ENCODE data around the gene C22orf23.
A peak's percentile ranks its signal among the peaks of the same experiment; 100 is the strongest.

Gene C22orf23

DNA sequence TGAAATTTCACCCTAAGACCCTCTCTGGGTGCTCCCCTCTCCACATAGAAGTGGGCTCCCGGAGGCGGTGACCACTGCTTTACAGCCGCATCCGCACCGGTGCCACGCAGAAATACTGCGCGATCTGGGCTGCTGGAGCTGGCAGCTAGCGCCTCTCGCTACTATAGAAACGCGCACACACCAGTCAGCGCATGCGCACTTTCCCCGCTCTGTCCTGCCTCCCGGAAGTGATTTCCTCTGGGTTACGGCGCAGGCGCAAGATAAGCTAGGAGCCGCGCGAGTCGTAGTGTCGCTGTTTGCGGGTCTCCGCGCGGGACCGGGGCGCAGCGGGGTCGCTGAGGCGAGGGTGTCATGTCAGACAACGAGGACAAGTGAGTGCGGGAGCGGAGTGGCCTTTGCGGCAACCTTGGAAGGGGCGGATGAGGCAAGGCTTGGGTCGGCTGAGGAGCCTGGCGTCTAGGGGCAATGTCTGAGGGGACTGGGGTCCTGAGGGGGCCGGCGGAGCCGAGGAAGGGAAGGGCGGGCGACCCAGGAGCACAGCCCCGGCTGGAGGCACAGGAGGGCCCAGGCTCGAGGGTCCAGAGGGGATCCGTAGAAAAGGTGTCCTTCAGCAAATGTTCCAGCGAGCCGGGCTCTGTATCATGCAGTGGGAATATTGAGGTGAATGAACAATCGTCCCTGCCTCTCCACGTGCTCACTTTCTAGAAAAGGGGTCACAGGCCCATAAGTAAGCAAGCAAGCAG, at the start of gene C22orf23, which contains the start of gene POLR2F:
TSS of gene C22orf23 (minus strand) at position 165 of the 743 bp plus-strand sequence. CDS start 452 bp downstream, outside the sequence.
TSS of gene POLR2F (plus strand) at position 263 of the 743 bp plus-strand sequence. CDS start at position 352, 89 bp downstream.
- peak; percentile 98 for DNase-seq
- H3K4me3 Mint-ChIP-seq: peak within 1 kb of the TSS; percentile 96
- H3K4me1 Mint-ChIP-seq: peaks cover 29% of the 10 kb centered on the region
- H3K36me3 Mint-ChIP-seq: peaks cover 19% of the 10 kb centered on the region
- peak within 1 kb of the TSS; percentile 86 for H3K27ac Mint-ChIP-seq
- peaks cover 31% of the 10 kb centered on the region for H3K27me3 Mint-ChIP-seq
- CTCF ChIA-PET: interaction anchor here (0.6 to 2.6 kb wide), 7 partner anchors 12 to 1544 kb away, joined by 3 to 7 read pairs (median 3); no protein-coding TSS in a partner anchor
- no peaks in the 10 kb centered on the region for H3K9me3 Mint-ChIP-seq

DNA sequence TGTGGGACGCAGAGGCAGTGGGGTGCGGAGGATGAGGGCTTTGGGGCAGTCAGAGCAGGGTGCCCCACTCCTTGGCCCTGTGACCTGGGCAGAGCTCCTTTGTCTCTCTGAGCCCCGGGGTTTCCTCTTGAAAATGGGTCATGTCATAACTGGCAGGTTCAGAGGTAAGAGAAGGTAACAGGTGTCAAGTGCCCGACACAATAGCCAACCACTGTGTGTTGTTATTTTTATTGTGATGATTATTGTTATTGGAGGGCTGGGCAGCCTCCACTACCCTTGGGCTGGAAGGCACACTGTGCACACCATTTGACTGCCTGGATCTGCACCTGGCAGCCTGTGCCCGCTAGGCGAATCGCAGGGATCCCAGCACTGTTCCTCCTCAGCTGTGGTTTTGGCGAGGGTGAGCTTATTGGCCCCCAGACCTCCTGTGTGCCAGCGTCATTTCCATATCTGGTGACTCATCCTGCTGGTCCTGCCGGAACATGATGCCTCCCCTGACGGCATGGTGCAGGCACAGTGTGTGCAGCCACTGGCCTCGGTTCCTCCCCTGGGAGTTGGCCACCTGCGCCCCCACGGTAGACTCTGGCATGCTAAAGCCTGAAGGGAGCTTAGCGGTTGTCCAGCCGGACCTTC, 46.4 kb upstream of the C22orf23 start:
- CTCF ChIA-PET: no interaction called here
- H3K4me1 Mint-ChIP-seq: peaks cover 4% of the 10 kb centered on the region
- no peak overlapping the region for H3K4me3 Mint-ChIP-seq
- H3K9me3 Mint-ChIP-seq: no peaks in the 10 kb centered on the region
- no peaks in the 10 kb centered on the region for H3K36me3 Mint-ChIP-seq
- no peaks in the 10 kb centered on the region for H3K27me3 Mint-ChIP-seq
- DNase-seq: no peak
- H3K27ac Mint-ChIP-seq: no peak overlapping the region

DNA sequence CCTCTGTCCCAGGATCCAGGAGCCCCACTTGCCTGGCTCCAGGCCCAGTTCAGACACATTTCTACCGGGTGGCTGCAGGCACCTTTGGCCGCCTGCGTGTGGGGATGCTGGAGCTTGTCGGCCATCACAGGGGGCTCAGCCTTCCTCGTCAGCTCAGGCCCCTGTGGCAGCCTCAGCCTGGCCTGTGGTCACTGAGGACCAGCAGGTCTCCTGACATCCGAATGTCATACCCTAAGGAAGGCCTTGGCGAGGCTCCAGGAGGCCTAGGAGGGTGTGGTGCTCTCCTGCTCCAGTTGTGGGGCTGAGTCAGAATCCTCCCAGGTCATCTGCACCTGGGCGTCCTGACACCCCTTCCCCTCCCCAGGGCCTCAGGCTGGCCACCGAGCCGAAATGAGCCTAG, 45.8 kb upstream of the C22orf23 start:
- Mint-ChIP-seq H3K36me3 (no peaks in the 10 kb centered on the region), H3K4me3 (no peak overlapping the region), H3K27ac (no peak overlapping the region), H3K4me1 (peaks cover 4% of the 10 kb centered on the region), H3K9me3 (no peaks in the 10 kb centered on the region), H3K27me3 (no peaks in the 10 kb centered on the region)
- DNase-seq: no peak
- CTCF ChIA-PET: no interaction called here

DNA sequence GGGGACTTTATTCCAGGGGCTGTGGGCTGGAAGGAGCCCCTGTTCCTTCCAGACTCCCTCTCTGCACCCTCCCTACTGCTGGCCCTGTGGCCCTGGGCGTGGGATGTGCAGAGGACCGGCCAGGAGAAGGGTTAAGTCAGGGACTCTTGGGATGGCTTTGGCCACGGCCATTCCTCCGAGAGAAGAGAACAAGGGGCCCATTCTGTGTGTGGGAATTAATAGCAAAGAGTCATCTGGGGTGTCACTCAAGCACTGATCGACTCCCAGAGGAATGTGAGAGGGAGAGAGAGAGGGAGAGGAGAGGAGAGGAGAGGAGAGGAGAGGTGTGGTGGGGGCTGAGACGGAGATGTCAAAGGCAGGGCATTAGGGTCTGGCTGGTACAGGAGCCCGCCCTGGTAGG, 45.1 kb upstream of the C22orf23 start:
- CTCF ChIA-PET: no interaction called here
- Mint-ChIP-seq H3K27me3 (no peaks in the 10 kb centered on the region), H3K36me3 (no peaks in the 10 kb centered on the region), H3K9me3 (no peaks in the 10 kb centered on the region), H3K4me3 (no peak overlapping the region), H3K27ac (no peak overlapping the region), H3K4me1 (peaks cover 4% of the 10 kb centered on the region)
- DNase-seq: no peak

DNA sequence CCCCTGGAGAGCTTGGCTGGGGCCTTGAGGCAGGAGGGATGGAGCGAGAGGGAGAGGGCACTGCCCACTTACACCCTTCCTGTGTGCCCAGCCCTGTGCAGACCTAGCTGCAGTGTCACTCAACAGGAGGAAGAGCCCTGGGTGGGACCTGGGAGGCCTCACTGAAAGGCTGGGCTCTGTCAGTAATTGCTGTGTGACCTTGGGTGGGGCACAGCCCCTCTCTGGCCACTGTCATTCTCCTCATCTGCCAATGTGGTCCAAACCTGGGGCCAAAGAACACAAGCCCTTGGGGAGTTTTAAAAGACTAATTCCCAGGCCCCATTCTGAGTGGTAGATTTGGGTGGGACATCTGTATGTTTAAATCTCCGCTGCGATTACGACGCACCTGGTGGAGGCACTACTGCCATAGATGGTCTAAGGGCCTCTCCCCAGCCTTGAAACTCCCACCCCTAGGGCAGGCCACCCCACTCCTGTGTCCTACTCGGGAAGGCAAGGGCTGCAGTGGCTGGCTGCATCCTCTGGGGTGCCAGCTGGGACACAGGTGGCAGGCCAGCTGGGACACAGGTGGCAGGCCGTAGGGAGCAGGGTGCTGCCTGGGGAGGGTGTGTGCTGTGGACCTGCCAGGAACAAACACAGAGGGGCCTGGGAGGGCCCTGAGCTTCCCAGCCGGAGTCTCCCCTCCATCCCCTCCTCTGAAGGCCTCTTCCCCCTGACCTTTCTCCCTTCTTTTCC, 43.3 kb upstream of the C22orf23 start:
- Mint-ChIP-seq H3K9me3 (no peaks in the 10 kb centered on the region), H3K4me1 (peaks cover 4% of the 10 kb centered on the region), H3K36me3 (no peaks in the 10 kb centered on the region), H3K27me3 (no peaks in the 10 kb centered on the region), H3K4me3 (no peak overlapping the region), H3K27ac (no peak overlapping the region)
- DNase-seq: no peak
- CTCF ChIA-PET: interaction anchor here (1.2 kb wide), 1 partner anchor 10 kb away, joined by 3 read pairs; no protein-coding TSS in a partner anchor

DNA sequence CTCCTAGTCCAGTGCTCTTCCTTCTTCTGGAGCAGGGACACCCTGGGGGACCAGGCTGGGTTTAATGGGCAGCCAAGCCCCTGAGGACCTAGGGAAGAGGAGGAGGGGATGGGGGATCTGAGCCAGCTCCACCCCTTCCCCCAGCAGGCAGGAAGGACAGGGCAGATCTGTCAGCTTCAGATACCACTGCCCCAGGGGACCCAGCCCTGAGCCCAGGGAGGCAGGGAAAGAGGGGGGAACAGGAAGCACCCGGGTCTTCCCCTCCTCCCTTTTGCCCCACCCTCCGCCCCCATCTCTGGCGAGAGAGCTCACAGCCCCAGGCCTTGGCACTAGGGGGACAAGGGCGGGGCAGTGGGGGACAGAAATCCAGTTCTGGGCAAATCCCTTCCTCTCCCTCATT, 42.7 kb upstream of the C22orf23 start:
- Mint-ChIP-seq H3K27me3 (no peaks in the 10 kb centered on the region), H3K4me3 (no peak overlapping the region), H3K36me3 (no peaks in the 10 kb centered on the region), H3K9me3 (no peaks in the 10 kb centered on the region), H3K27ac (no peak overlapping the region), H3K4me1 (peaks cover 4% of the 10 kb centered on the region)
- CTCF ChIA-PET: interaction anchor here (0.6 to 1.2 kb wide), 2 partner anchors 11 to 276 kb away, joined by 3 read pairs; no protein-coding TSS in a partner anchor
- DNase-seq: no peak

DNA sequence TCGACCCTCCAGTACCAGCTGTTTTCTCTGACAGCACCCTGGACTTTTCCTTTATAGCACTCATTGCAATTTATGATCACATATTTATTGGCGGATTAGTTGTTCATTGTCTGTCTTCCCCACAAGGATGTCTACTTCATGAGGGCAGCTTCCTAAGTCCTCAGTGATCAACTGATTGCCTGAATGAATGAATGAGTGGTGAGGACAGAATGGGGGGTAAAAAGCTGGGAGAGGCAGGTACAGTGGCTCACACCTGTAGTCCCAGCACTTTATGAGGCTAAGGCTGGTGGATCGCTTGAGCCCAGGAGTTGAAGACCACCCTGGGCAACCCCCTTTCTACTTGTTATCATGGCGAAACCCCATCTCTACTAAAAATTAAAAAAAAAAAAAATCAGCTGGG, 42.1 kb upstream of the C22orf23 start:
- H3K27me3 Mint-ChIP-seq: no peaks in the 10 kb centered on the region
- CTCF ChIA-PET: interaction anchor here (0.6 kb wide), 2 partner anchors 38 to 276 kb away, joined by 3 read pairs; no protein-coding TSS in a partner anchor
- no peaks in the 10 kb centered on the region for H3K36me3 Mint-ChIP-seq
- H3K4me1 Mint-ChIP-seq: peaks cover 4% of the 10 kb centered on the region
- no peaks in the 10 kb centered on the region for H3K9me3 Mint-ChIP-seq
- H3K27ac Mint-ChIP-seq: no peak overlapping the region
- H3K4me3 Mint-ChIP-seq: no peak overlapping the region
- DNase-seq: no peak

DNA sequence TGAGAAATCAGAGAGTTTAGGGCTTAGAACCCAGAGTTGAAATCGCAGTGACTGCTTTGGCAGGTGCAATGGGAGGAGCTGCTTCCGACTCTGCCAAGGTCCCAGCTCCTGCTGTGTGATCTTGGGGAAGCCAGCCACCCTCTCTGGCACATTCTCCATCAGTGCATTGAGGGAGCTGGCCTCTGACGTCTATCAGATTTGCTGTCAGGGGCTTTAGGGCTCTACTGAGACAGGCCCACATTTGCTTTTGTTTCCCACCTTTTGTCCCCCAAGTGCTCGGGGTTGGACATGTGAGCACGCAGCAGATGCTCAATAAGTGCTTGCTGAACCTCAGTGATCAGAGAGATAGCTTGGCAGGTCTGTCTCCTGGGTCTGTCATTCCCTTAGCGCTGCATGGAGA, 41.6 kb upstream of the C22orf23 start:
- H3K9me3 Mint-ChIP-seq: no peaks in the 10 kb centered on the region
- H3K27ac Mint-ChIP-seq: no peak overlapping the region
- no peak overlapping the region for H3K4me3 Mint-ChIP-seq
- H3K27me3 Mint-ChIP-seq: no peaks in the 10 kb centered on the region
- CTCF ChIA-PET: interaction anchor here (0.6 kb wide), 1 partner anchor 38 kb away, joined by 3 read pairs; no protein-coding TSS in a partner anchor
- no peaks in the 10 kb centered on the region for H3K36me3 Mint-ChIP-seq
- H3K4me1 Mint-ChIP-seq: peaks cover 4% of the 10 kb centered on the region
- no peak for DNase-seq

DNA sequence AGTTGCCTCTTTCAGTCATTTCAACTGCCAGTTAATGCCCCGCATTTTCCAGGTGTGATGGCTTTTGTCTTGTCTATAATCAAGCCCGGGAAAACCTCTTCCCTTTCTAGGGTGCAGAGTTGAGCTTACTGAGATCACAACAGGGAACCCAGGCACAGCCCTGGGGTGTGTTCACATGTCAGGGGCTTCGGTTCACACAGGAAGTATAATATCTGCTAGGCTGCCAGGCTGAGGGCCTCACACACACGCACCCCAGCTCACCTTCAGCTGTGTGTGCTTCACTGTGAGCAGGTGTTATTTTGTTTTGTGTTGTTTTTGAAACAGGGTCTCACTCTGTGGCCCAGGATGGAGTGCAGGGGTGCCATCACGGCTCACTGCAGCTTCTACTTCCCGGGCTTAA, 40.6 kb upstream of the C22orf23 start:
- no peak overlapping the region for H3K27ac Mint-ChIP-seq
- no peak overlapping the region for H3K4me3 Mint-ChIP-seq
- H3K27me3 Mint-ChIP-seq: no peaks in the 10 kb centered on the region
- H3K9me3 Mint-ChIP-seq: no peaks in the 10 kb centered on the region
- H3K36me3 Mint-ChIP-seq: no peaks in the 10 kb centered on the region
- CTCF ChIA-PET: no interaction called here
- peaks cover 4% of the 10 kb centered on the region for H3K4me1 Mint-ChIP-seq
- no peak for DNase-seq

DNA sequence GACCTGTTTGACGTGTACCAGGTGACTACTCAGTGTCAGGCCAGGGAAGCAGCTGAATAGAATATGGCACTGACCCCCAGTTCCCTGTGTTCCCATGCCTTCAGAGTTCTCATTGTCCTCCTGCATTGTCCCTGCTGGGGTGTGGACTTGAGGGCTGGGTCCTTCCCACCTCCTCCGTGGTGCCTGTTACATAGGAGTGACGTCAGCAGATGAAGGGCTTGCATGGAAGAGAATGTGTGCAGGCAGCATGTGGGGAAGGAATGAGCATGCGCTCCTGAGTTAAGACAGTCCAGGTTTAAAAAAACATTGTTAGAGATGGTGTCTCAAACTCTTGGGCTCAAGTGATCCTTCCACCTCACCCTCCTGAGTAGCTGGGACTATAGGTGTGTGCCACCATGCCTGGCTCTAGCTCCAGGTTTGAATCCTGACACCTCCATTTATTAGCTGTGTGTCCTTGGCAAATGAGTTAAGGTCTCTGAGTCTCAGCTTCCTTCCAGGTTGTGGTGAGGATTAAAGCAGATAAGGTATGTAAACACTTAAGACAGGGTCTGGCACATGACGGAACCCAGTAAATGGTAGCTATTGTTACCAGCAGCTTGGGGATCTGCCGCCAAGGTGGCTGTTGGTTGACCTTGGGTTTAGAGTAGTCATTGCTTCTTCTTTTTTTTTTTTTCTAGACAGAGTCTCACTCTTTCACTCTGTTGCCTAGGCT, 38.5 kb upstream of the C22orf23 start:
- H3K9me3 Mint-ChIP-seq: no peaks in the 10 kb centered on the region

DNA sequence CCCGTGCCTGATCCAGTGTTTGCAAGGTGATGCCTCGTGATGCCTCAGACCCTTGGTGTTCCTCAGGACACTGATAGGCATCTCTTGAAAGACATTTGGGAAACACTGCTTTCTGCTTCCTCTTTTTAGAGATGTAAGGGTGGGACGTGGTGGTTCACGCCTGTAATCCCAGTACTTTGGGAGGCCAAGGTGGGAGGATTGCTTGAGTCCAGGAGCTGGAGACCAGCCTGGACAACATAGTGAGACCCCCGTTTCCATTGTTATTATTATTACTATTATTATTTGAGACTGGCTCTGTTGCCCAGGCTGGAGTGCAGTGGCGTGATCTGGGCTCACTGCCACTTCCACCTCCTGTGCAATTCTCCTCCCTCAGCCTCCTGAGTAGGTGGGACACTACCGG, 37.5 kb upstream of the C22orf23 start:
- H3K4me1 Mint-ChIP-seq: no peaks in the 10 kb centered on the region
- DNase-seq: no peak
- H3K36me3 Mint-ChIP-seq: no peaks in the 10 kb centered on the region
- CTCF ChIA-PET: no interaction called here
- H3K27me3 Mint-ChIP-seq: no peaks in the 10 kb centered on the region
- H3K9me3 Mint-ChIP-seq: no peaks in the 10 kb centered on the region
- no peak overlapping the region for H3K4me3 Mint-ChIP-seq
- no peak overlapping the region for H3K27ac Mint-ChIP-seq

More for the DNA sequence above, 38.5 kb upstream of the C22orf23 start:
- H3K27ac Mint-ChIP-seq: no peak overlapping the region
- no peaks in the 10 kb centered on the region for H3K27me3 Mint-ChIP-seq
- H3K4me3 Mint-ChIP-seq: no peak overlapping the region
- DNase-seq: no peak
- H3K4me1 Mint-ChIP-seq: peaks cover 4% of the 10 kb centered on the region
- CTCF ChIA-PET: interaction anchor here (1.5 kb wide), 1 partner anchor 61 kb away, joined by 3 read pairs; no protein-coding TSS in a partner anchor
- no peaks in the 10 kb centered on the region for H3K36me3 Mint-ChIP-seq

DNA sequence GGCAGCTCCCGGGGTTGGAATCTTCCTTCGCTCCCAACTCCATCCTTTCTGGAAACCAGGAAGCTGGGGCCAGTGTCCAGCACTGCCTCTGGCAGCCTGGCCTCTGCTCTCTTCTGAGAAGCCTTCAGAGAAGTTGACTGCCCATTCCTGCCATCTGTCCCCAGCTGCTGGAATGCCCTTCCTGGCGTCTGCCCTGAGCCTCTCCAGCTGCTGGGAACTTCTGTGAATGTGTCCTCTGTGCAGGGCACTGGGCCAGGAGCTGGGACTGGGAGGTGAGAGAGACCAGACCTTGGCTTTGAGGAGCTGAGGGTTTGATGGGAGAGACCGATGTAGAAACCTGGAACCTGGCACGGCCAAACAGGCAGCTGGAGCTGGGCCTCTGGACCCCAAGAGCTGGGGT, 36.9 kb upstream of the C22orf23 start:
- no peaks in the 10 kb centered on the region for H3K27me3 Mint-ChIP-seq
- CTCF ChIA-PET: no interaction called here
- H3K27ac Mint-ChIP-seq: no peak overlapping the region
- no peak overlapping the region for H3K4me3 Mint-ChIP-seq
- no peaks in the 10 kb centered on the region for H3K4me1 Mint-ChIP-seq
- no peaks in the 10 kb centered on the region for H3K36me3 Mint-ChIP-seq
- no peak for DNase-seq
- H3K9me3 Mint-ChIP-seq: no peaks in the 10 kb centered on the region

DNA sequence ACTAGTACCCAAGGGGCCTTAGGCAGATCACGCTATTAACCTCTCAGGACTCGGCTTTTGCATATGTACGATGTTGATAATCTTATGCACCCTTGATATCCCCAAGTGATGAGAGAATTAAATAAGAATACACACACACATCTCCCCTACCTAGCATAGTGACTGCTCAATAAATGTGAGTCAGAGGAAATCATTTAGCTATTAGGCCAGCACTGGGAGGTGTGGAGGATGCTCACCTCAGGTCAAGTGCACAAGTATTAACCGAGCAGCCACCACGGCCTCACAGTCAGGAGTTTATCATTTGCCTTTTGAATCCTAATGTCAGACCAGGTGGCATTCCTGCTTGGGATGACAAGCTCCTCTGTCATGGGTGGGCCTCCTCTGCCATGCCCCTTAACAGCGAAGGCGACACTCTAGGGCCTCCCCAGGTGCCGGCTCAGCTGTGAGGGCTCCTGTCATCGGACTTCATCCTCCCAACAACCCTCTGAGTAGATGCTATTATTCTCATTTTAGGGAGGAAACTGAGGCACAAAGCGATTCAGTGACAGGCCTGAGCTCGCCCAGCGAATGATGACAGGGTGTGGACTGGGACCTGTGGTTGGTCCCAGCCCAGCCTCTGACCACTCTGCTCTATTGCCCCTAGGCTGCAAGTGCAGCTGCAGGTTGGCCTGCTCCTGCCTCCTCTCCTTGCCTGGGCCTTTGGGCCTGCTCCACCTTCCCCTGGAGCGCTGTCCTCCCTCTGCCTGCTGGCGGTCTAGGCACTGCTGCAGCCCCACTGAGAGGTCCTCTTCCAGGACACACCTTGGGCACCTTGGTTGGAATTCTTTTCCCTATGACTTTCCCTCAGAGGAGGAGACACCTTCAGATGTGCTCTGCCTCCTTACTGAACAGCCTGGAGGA, 36.0 kb upstream of the C22orf23 start:
- H3K4me1 Mint-ChIP-seq: no peaks in the 10 kb centered on the region
- DNase-seq: no peak
- no peaks in the 10 kb centered on the region for H3K36me3 Mint-ChIP-seq
- H3K9me3 Mint-ChIP-seq: no peaks in the 10 kb centered on the region
- no peak overlapping the region for H3K4me3 Mint-ChIP-seq
- H3K27ac Mint-ChIP-seq: no peak overlapping the region
- CTCF ChIA-PET: no interaction called here
- no peaks in the 10 kb centered on the region for H3K27me3 Mint-ChIP-seq
